Upper lobe of left lung (tissue), 6 donors: ENCODE results near the gene BTG1. TPM values are rescaled to one million over a fixed set of nuclear protein-coding genes. Genes with fewer than 3 reads are reported as not detected.

Experiments
- ATAC-seq, 2 donors: fragments of 200-7000 bp; cut with Tn5 transposase; one replicate each; pipeline ENCODE4 v1.9.1; 2022; ENCODE audit warnings: mild to moderate bottlenecking in 2 of 2, moderate library complexity in 2 of 2; ENCODE audit not compliant: low FRiP score in 2 of 2
- DNase-seq, 2 donors: peaks; one replicate each; pipeline ENCODE4 v3.0.0-alpha.2; 2019 to 2020
- H3K27ac ChIP-seq, 4 donors: fragments of 200-600 bp; sonication (generic); one replicate each; pipeline ENCODE4 v1.5.1; 2016 to 2019
- H3K27me3 ChIP-seq, 4 donors: fragments of 200-600 bp; sonication (generic); one replicate each; pipeline ENCODE4 v1.5.1; 2017 to 2019
- H3K36me3 ChIP-seq, 4 donors: fragments of 200-600 bp; sonication (generic); one replicate each; pipeline ENCODE4 v1.5.1; 2016 to 2019
- H3K4me1 ChIP-seq, 4 donors: fragments of 200-600 bp; sonication (generic); one replicate each; pipeline ENCODE4 v1.5.1; 2018 to 2019
- H3K4me3 ChIP-seq, 4 donors: fragments of 200-600 bp; sonication (generic); one replicate each; pipeline ENCODE4 v1.5.1; 2017 to 2019; ENCODE audit warnings: mild to moderate bottlenecking in 2 of 4, moderate library complexity in 1 of 4
- H3K9me3 ChIP-seq, 4 donors: fragments of 200-600 bp; sonication (generic); one replicate each; pipeline ENCODE4 v1.5.1; 2018 to 2019
- EP300 ChIP-seq, 4 donors: sonication (generic); formaldehyde crosslinking; IDR thresholded peaks; one replicate each; pipeline ENCODE4 v1.5.1; 2017; ENCODE audit warnings: antibody characterized with exemption in 4 of 4, control low read depth in 2 of 4
- POLR2A ChIP-seq, 4 donors: fragments of 450-650 bp; IDR thresholded peaks; one replicate each; pipeline ENCODE4 v1.5.1; 2016 to 2017; ENCODE audit warnings: antibody characterized with exemption in 4 of 4, mild to moderate bottlenecking in 2 of 4
- POLR2AphosphoS5 ChIP-seq, 2 donors: sonication (generic); formaldehyde crosslinking; IDR thresholded peaks; one replicate each; pipeline ENCODE4 v1.5.1; 2017; ENCODE audit warnings: antibody characterized with exemption in 2 of 2
- WGBS, 2 donors: methylation state at CpG; one replicate each; pipeline ENCODE4 v1.1.5; 2017 to 2018; 5-methylcytosine and 5-hydroxymethylcytosine counted together
- total RNA-seq, 6 donors: library from RNA; depleted of rRNA in 4 of 6; stranded (reverse); fragments of >200 nt in 4 of 6; gene quantifications; one replicate each; pipeline versions ENCODE4 v1.1.0 to v1.2.1, GENCODE V29; 2016 to 2021
- TF ChIP-seq, protein P1 (sequence below), 6 experiments: fragments of 450-650 bp in 4 of 6; fragments of 200-600 bp in 2 of 6; sonication (generic) in 2 of 6; IDR thresholded peaks; one replicate each; pipeline ENCODE4 v1.5.1; 2016 to 2019; ENCODE audit warnings: antibody characterized with exemption in 6 of 6
- donor health status: DM: no; HTN: no; CAD: no; lungs with moderate emphysema.
- donor health status: DM: no; HTN: yes; CAD: no; lungs with severe emphysema.

The BTG1 gene
- total RNA-seq, 6 donors from 2014 or later, result 31.4 to 177 (median 87.0) TPM

DNA sequence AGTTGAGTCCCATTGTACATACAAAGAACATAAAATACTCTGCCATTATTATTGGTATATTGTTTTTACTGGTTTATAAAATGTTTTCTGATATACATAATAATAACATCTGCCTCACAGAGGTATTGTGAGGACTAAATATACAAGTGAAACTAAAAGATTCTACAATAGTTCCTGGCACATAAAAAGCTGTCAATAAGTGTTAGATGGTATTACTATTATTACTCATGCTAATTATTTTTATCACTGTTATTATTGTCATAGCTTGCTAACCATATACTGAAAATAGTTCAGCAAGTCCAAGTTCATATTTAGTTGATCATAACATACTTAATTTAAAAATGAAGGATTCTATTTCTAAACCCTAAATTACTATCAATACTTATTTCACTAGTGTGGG, 34.4 kb downstream of the BTG1 start:
- Histone ChIP-seq H3K27ac (no peak overlapping the region), H3K4me3 (no peak overlapping the region), H3K27me3 (no peaks in the 10 kb centered on the region), H3K4me1 (peaks cover 19 to 40% (median 33%) of the 10 kb centered on the region in 4 donors), H3K36me3 (no peaks in the 10 kb centered on the region), H3K9me3 (no peaks in the 10 kb centered on the region)
- TF ChIP-seq, protein P1, sequence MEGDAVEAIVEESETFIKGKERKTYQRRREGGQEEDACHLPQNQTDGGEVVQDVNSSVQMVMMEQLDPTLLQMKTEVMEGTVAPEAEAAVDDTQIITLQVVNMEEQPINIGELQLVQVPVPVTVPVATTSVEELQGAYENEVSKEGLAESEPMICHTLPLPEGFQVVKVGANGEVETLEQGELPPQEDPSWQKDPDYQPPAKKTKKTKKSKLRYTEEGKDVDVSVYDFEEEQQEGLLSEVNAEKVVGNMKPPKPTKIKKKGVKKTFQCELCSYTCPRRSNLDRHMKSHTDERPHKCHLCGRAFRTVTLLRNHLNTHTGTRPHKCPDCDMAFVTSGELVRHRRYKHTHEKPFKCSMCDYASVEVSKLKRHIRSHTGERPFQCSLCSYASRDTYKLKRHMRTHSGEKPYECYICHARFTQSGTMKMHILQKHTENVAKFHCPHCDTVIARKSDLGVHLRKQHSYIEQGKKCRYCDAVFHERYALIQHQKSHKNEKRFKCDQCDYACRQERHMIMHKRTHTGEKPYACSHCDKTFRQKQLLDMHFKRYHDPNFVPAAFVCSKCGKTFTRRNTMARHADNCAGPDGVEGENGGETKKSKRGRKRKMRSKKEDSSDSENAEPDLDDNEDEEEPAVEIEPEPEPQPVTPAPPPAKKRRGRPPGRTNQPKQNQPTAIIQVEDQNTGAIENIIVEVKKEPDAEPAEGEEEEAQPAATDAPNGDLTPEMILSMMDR (IDR thresholded peaks at IDR 0.05), result no peak
- no peak for DNase-seq
- ATAC-seq, result no peak

DNA sequence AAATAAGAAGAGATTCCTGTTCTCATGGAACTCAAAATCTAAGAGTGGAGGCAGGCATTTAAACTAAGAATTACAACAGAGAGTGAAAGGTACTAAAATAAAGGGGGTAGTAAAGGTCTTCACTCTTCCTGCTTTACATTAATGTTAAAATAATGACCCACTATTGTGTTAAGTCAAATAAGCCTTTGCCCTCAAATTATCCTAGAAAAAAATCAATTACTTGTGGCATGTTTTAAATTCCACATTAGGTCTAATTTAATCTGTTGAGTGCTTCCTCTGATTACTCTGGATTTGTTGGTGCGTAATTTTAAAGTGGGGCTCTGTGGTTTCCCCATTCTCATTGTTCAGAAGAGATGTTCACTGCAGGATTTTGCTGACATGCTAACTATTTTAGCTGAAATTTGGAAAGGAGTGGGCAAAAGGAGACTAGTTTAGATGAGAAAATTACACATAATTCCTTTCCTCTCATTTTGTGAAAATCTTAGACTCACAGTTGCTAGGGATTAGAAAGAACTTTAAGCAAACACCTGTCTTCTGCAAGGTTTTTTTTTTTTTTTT, 35.5 kb downstream of the BTG1 start:
- Histone ChIP-seq H3K27ac (no peak overlapping the region), H3K4me1 (peaks cover 19 to 41% (median 37%) of the 10 kb centered on the region in 4 donors), H3K27me3 (no peaks in the 10 kb centered on the region), H3K36me3 (no peaks in the 10 kb centered on the region), H3K4me3 (no peak overlapping the region), H3K9me3 (no peaks in the 10 kb centered on the region)
- WGBS, 2 donors, result 58 to 97% methylated on average over 1 of the region's 1 CpG
- DNase-seq (no peak), ATAC-seq (no peak)
- TF ChIP-seq POLR2A (IDR thresholded peaks at IDR 0.05), result no peak
- TF ChIP-seq POLR2AphosphoS5 (IDR thresholded peaks at IDR 0.05), result no peak
- TF ChIP-seq, protein P1 (IDR thresholded peaks at IDR 0.05), result no peak

DNA sequence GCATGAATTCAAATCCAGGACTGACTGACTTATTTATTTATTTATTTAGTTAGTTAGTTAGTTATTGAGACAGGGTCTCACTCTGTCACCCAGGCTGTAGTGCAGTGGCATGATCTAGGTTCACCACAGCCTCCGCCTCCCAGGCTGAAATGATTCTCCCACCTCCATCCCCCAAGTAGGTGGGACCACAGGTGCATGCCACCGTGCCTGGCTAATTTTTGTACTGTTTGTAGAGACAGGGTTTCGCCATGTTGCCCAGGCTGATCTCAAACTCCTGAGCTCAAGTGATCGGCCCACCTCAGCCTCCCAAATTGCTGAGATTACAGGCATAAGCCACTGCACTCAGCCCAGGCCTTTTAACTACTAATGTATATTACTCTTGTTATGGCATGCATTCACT, 36.0 kb downstream of the BTG1 start:
- Histone ChIP-seq H3K27me3 (no peaks in the 10 kb centered on the region), H3K4me1 (peaks cover 19 to 41% (median 37%) of the 10 kb centered on the region in 4 donors), H3K4me3 (no peak overlapping the region), H3K36me3 (no peaks in the 10 kb centered on the region), H3K9me3 (no peaks in the 10 kb centered on the region), H3K27ac (no peak overlapping the region)
- no peak for TF ChIP-seq EP300 (IDR thresholded peaks at IDR 0.05)
- TF ChIP-seq, protein P1 (IDR thresholded peaks at IDR 0.05), result no peak
- no peak for TF ChIP-seq POLR2AphosphoS5 (IDR thresholded peaks at IDR 0.05)
- no peak for TF ChIP-seq POLR2A (IDR thresholded peaks at IDR 0.05)
- 96 to 97% methylated on average over 4 of the region's 4 CpGs for WGBS, 2 donors
- ATAC-seq (no peak), DNase-seq (no peak)

DNA sequence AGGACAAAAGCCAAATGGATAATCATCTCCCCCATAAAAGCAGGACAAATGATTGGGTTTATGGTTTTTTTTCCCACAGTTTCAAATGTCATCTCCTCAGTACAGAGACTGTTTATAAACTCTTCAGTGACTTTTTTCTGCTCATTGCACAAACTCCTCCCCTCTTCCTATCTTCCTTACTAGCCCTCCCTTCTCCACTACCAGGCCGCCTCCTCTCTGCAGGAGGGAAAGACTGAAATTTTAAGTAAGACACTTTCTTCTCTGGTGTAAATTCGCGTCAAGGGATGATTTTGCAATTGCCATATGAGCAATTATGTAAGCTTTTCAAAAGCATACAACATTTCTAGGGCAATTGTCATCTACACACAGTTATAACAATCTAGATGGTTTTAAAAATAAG, 37.0 kb downstream of the BTG1 start:
- Histone ChIP-seq H3K27me3 (no peaks in the 10 kb centered on the region), H3K9me3 (no peaks in the 10 kb centered on the region), H3K27ac (peak overlapping the region in 1 of 4 donors; percentile 49), H3K4me3 (no peak overlapping the region), H3K36me3 (no peaks in the 10 kb centered on the region), H3K4me1 (peaks cover 19 to 41% (median 37%) of the 10 kb centered on the region in 4 donors)
- TF ChIP-seq POLR2A (IDR thresholded peaks at IDR 0.05), result peak in 1 of 4 donors; percentile 12
- TF ChIP-seq EP300 (IDR thresholded peaks at IDR 0.05), result peak in 1 of 4 donors; percentile 37
- TF ChIP-seq POLR2AphosphoS5 (IDR thresholded peaks at IDR 0.05), result no peak
- TF ChIP-seq, protein P1 (IDR thresholded peaks at IDR 0.05), result no peak
- peak in 1 of 2 donors; percentile 51 for ATAC-seq
- 34 to 42% methylated on average over 3 of the region's 3 CpGs for WGBS, 2 donors
- peak in 1 of 2 donors; percentile 42 for DNase-seq

- DNase-seq (no peak), ATAC-seq (no peak)
- H3K9me3 ChIP-seq, result no peaks in the 10 kb centered on the region
- no peaks in the 10 kb centered on the region for H3K27me3 ChIP-seq
- H3K36me3 ChIP-seq, result no peaks in the 10 kb centered on the region
- TF ChIP-seq EP300 (IDR thresholded peaks at IDR 0.05) (no peak), POLR2A (IDR thresholded peaks at IDR 0.05) (no peak), POLR2AphosphoS5 (IDR thresholded peaks at IDR 0.05) (no peak)
- TF ChIP-seq, protein P1 (IDR thresholded peaks at IDR 0.05), result no peak
- H3K4me1 ChIP-seq, result peaks cover 19 to 41% (median 37%) of the 10 kb centered on the region in 4 donors
- peak overlapping the region in 2 of 4 donors; percentile 1 to 24 for H3K27ac ChIP-seq
- WGBS, 2 donors, result 58 to 59% methylated on average over 7 of the region's 7 CpGs
- no peak overlapping the region for H3K4me3 ChIP-seq
Observed at GRCh38 chr12:92107621-92108131, 38.0 kb downstream of the BTG1 start.
